KMS-11 (cell line): ENCODE measurements around the gene DAZAP1.

ENCODE experiments used
- H2AFZ ChIP-seq: fragments of 200-600 bp; sonication (generic); 2 replicates; pipeline ENCODE4 v1.6.1; 2016; ENCODE audit warnings: antibody characterized with exemption, mixed run types, low read depth
- H3K27ac ChIP-seq: fragments of 200-600 bp; sonication (generic); 2 replicates; pipeline ENCODE4 v1.6.1; 2016; ENCODE audit warnings: mild to moderate bottlenecking, mixed run types
- H3K27me3 ChIP-seq: fragments of 200-600 bp; sonication (generic); 2 replicates; pipeline ENCODE4 v1.6.1; 2017; ENCODE audit warnings: mild to moderate bottlenecking, low read depth, mixed run types, moderate library complexity; ENCODE audit not compliant: insufficient read depth
- H3K36me3 ChIP-seq: fragments of 200-600 bp; sonication (generic); 2 replicates; pipeline ENCODE4 v1.6.1; 2017; ENCODE audit warnings: mild to moderate bottlenecking, mixed run types; ENCODE audit not compliant: insufficient read depth
- H3K4me1 ChIP-seq: fragments of 200-600 bp; sonication (generic); 2 replicates; pipeline ENCODE4 v1.6.1; 2016; ENCODE audit warnings: mild to moderate bottlenecking, low read depth, mixed run types; ENCODE audit not compliant: poor library complexity, severe bottlenecking
- H3K4me2 ChIP-seq: fragments of 200-600 bp; sonication (generic); 2 replicates; pipeline ENCODE4 v1.7.0; 2016; ENCODE audit warnings: mild to moderate bottlenecking, mixed run types
- H3K4me3 ChIP-seq: fragments of 200-600 bp; sonication (generic); IDR thresholded peaks from 2 replicates; pipeline ENCODE4 v1.6.1; 2017; ENCODE audit warnings: low read depth, low read length, mixed read lengths; ENCODE audit not compliant: insufficient read depth
- H3K79me2 ChIP-seq: fragments of 200-600 bp; sonication (generic); 2 replicates; pipeline ENCODE4 v1.6.1; 2016; ENCODE audit warnings: low read depth, mixed run types; ENCODE audit not compliant: insufficient read depth
- H3K9ac ChIP-seq: fragments of 200-600 bp; sonication (generic); 2 replicates; pipeline ENCODE4 v1.6.1; 2016; ENCODE audit warnings: mild to moderate bottlenecking, mixed run types
- H4K20me1 ChIP-seq: fragments of 200-600 bp; sonication (generic); 2 replicates; pipeline ENCODE4 v1.6.1; 2016; ENCODE audit warnings: mild to moderate bottlenecking, mixed run types; ENCODE audit not compliant: insufficient read depth
- TF ChIP-seq, protein P1 (sequence below): fragments of 200-600 bp; sonication (generic); conservative IDR thresholded peaks from 2 replicates; pipeline ENCODE4 v1.6.1; 2017; ENCODE audit warnings: low read depth, mild to moderate bottlenecking, antibody characterized with exemption, low read length, moderate library complexity, mixed read lengths

DAZAP1 gene

GRCh38 chr19:1373042-1373533, 34.3 kb upstream of the DAZAP1 start:
- no peak overlapping the region for H3K9ac ChIP-seq

DNA sequence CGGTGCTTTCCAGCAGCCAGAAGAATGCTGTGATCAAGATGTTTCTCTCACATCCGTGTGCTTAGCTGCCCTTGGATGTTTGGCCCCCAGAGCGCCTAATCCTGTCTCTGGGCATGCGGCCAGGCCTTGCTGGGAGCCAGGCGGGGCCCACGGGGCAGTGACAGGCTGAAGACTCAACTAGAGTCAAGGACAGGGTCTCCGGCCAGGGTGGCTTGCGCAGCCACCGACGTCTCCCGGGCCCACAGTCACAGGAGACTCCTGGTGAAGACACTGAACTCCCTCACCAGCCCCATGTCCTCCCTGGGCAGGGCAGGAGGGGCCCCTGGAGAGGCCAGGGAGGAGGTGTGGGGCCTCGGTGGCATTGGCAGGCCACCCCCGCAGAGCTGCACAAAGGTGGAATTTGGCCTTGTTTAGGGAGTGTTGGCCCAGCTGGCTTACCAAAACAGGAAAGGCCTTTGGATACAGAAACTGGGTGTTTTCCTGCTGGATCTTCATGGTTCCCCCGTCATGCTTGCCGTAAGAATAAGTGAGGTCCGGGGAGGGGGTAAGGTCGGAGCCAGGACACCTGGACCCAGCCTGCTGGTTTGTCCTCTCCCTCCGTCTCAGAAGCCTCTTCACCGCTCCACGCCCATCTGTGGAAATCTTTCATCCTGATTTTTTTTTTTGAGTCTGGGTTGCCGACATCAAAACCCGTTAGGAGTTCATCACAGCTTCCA, 33.7 kb upstream of the DAZAP1 start:
- no peak overlapping the region for H3K27ac ChIP-seq
- H2AFZ ChIP-seq, result no peak overlapping the region
- no peaks in the 10 kb centered on the region for H3K79me2 ChIP-seq
- no peaks in the 10 kb centered on the region for H3K36me3 ChIP-seq
- no peaks in the 10 kb centered on the region for H3K4me1 ChIP-seq
- H3K27me3 ChIP-seq, result no peaks in the 10 kb centered on the region
- H3K9ac ChIP-seq, result no peak overlapping the region
- no peak overlapping the region for H3K4me3 ChIP-seq
- no peak overlapping the region for H3K4me2 ChIP-seq
- TF ChIP-seq, protein P1, sequence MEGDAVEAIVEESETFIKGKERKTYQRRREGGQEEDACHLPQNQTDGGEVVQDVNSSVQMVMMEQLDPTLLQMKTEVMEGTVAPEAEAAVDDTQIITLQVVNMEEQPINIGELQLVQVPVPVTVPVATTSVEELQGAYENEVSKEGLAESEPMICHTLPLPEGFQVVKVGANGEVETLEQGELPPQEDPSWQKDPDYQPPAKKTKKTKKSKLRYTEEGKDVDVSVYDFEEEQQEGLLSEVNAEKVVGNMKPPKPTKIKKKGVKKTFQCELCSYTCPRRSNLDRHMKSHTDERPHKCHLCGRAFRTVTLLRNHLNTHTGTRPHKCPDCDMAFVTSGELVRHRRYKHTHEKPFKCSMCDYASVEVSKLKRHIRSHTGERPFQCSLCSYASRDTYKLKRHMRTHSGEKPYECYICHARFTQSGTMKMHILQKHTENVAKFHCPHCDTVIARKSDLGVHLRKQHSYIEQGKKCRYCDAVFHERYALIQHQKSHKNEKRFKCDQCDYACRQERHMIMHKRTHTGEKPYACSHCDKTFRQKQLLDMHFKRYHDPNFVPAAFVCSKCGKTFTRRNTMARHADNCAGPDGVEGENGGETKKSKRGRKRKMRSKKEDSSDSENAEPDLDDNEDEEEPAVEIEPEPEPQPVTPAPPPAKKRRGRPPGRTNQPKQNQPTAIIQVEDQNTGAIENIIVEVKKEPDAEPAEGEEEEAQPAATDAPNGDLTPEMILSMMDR, result no peak
- no peaks in the 10 kb centered on the region for H4K20me1 ChIP-seq

More at GRCh38 chr19:1373042-1373533, 34.3 kb upstream of the DAZAP1 start:
- Histone ChIP-seq H4K20me1 (no peaks in the 10 kb centered on the region), H3K79me2 (no peaks in the 10 kb centered on the region), H3K4me1 (no peaks in the 10 kb centered on the region), H3K27me3 (no peaks in the 10 kb centered on the region), H3K27ac (no peak overlapping the region), H2AFZ (no peak overlapping the region), H3K4me3 (no peak overlapping the region), H3K36me3 (no peaks in the 10 kb centered on the region), H3K4me2 (no peak overlapping the region)
- TF ChIP-seq, protein P1, result no peak

GRCh38 chr19:1374250-1374577, 33.2 kb upstream of the DAZAP1 start:
- no peak overlapping the region for H2AFZ ChIP-seq
- no peaks in the 10 kb centered on the region for H4K20me1 ChIP-seq
- TF ChIP-seq, protein P1, result no peak
- H3K9ac ChIP-seq, result no peak overlapping the region
- no peak overlapping the region for H3K27ac ChIP-seq
- no peaks in the 10 kb centered on the region for H3K27me3 ChIP-seq
- H3K4me1 ChIP-seq, result no peaks in the 10 kb centered on the region
- no peak overlapping the region for H3K4me2 ChIP-seq
- no peaks in the 10 kb centered on the region for H3K79me2 ChIP-seq
- no peak overlapping the region for H3K4me3 ChIP-seq
- H3K36me3 ChIP-seq, result no peaks in the 10 kb centered on the region

DNA sequence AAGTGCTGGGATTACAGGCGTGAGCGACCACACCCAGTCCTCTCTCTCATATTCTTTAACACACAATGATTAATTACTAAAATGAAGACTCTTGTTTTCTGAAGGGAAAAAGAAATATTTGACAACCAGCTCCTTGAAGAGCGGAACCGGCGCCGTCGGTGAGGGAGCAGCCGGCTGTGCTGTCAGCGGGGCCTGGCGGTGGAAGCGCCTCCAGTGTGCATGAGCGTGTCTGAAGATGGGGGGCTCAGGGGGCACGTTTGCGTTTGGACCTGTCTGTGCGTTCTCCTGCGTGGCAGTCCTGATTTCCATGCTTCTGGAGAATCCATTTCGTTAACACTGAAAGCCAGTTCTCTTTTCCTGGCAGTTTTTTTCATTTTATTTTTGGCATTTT, 31.0 kb upstream of the DAZAP1 start:
- Histone ChIP-seq H3K4me3 (no peak overlapping the region), H3K27ac (no peak overlapping the region), H2AFZ (no peak overlapping the region), H3K4me2 (no peak overlapping the region), H3K36me3 (no peaks in the 10 kb centered on the region), H4K20me1 (no peaks in the 10 kb centered on the region), H3K9ac (no peak overlapping the region), H3K27me3 (no peaks in the 10 kb centered on the region; the same call in 1 of the 2 replicates), H3K79me2 (no peaks in the 10 kb centered on the region), H3K4me1 (no peaks in the 10 kb centered on the region)
- TF ChIP-seq, protein P1, result no peak
